Measurements from ENCODE around the gene KCNF1.

GRCh38 chr2:10905862-10906143, 5.9 kb upstream of the KCNF1 start:
- TF ChIP-seq, protein P1, sequence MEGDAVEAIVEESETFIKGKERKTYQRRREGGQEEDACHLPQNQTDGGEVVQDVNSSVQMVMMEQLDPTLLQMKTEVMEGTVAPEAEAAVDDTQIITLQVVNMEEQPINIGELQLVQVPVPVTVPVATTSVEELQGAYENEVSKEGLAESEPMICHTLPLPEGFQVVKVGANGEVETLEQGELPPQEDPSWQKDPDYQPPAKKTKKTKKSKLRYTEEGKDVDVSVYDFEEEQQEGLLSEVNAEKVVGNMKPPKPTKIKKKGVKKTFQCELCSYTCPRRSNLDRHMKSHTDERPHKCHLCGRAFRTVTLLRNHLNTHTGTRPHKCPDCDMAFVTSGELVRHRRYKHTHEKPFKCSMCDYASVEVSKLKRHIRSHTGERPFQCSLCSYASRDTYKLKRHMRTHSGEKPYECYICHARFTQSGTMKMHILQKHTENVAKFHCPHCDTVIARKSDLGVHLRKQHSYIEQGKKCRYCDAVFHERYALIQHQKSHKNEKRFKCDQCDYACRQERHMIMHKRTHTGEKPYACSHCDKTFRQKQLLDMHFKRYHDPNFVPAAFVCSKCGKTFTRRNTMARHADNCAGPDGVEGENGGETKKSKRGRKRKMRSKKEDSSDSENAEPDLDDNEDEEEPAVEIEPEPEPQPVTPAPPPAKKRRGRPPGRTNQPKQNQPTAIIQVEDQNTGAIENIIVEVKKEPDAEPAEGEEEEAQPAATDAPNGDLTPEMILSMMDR (conservative IDR thresholded peaks at IDR 0.05; ENCODE audit: low read depth, low read length), result no peak
- TF ChIP-seq EZH2phosphoT487 (IDR thresholded peaks at IDR 0.05; ENCODE audit: borderline replicate concordance, low read length), result no peak
- TF ChIP-seq EZH2 (IDR thresholded peaks at IDR 0.05; ENCODE audit: low read length, unreplicated experiment), result no peak
